ENCODE measurements around the gene MICAL3. TPM values are rescaled to one million over a fixed set of nuclear protein-coding genes. Genes with fewer than 3 reads are reported as not detected.

Gene MICAL3
- total RNA-seq, 1 experiment from 2014 or later: 23.7 TPM

GRCh38 chr22:17945888-17946648 lies 78.3 kb downstream of the MICAL3 start:
- CTCF ChIA-PET: no interaction called here
- Histone ChIP-seq H3K27ac (ENCODE audit: low read length) (no peak overlapping the region), H4K20me1 (ENCODE audit: low read length) (peaks cover 13% of the 10 kb centered on the region; the same call in 1 of the 2 replicates)

GRCh38 chr22:17945156-17945887 lies 79.0 kb downstream of the MICAL3 start:
- TF ChIP-seq, protein P1, sequence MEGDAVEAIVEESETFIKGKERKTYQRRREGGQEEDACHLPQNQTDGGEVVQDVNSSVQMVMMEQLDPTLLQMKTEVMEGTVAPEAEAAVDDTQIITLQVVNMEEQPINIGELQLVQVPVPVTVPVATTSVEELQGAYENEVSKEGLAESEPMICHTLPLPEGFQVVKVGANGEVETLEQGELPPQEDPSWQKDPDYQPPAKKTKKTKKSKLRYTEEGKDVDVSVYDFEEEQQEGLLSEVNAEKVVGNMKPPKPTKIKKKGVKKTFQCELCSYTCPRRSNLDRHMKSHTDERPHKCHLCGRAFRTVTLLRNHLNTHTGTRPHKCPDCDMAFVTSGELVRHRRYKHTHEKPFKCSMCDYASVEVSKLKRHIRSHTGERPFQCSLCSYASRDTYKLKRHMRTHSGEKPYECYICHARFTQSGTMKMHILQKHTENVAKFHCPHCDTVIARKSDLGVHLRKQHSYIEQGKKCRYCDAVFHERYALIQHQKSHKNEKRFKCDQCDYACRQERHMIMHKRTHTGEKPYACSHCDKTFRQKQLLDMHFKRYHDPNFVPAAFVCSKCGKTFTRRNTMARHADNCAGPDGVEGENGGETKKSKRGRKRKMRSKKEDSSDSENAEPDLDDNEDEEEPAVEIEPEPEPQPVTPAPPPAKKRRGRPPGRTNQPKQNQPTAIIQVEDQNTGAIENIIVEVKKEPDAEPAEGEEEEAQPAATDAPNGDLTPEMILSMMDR (conservative IDR thresholded peaks at IDR 0.05; ENCODE audit: low read depth, low read length): no peak
- no peak for TF ChIP-seq EZH2 (IDR thresholded peaks at IDR 0.05; ENCODE audit: low read length, unreplicated experiment)
- no peak for TF ChIP-seq EZH2phosphoT487 (IDR thresholded peaks at IDR 0.05; ENCODE audit: borderline replicate concordance, low read length)
- BruUV-seq (replicated peaks): no TSS peak
- ATAC-seq (no peak), DNase-seq (no peak)
- Histone ChIP-seq H2AFZ (ENCODE audit: low read length) (no peak overlapping the region), H3K9me3 (ENCODE audit: low read length) (no peaks in the 10 kb centered on the region), H4K20me1 (ENCODE audit: low read length) (peaks cover 13% of the 10 kb centered on the region; the same call in 1 of the 2 replicates), H3K27ac (ENCODE audit: low read length) (no peak overlapping the region), H3K4me2 (ENCODE audit: low read length) (no peak overlapping the region), H3K36me3 (ENCODE audit: low read depth, low read length) (no peaks in the 10 kb centered on the region), H3K4me1 (ENCODE audit: insufficient read depth, low read length) (peaks cover 22% of the 10 kb centered on the region), H3K4me3 (ENCODE audit: low read length) (no peak overlapping the region), H3F3A (ENCODE audit: low read length, unreplicated experiment) (no peaks in the 10 kb centered on the region), H3K9ac (ENCODE audit: low read length) (no peak overlapping the region), H3K27me3 (ENCODE audit: low read length) (no peaks in the 10 kb centered on the region), H3K79me2 (ENCODE audit: low read length) (peaks cover 98% of the 10 kb centered on the region), H3K9me2 (replicated peaks; ENCODE audit: low read length) (no peaks in the 10 kb centered on the region)
- POLR2A ChIA-PET (ENCODE audit: unreplicated experiment): no interaction called here
- intact Hi-C loops (cut with micrococcal nuclease): no loop called here
- CTCF ChIA-PET: no interaction called here

More at GRCh38 chr22:17945888-17946648, 78.3 kb downstream of the MICAL3 start:
- H3K27me3 ChIP-seq (ENCODE audit: low read length): no peaks in the 10 kb centered on the region
- POLR2A ChIA-PET (ENCODE audit: unreplicated experiment): no interaction called here
- no peak for ATAC-seq
- intact Hi-C loops (cut with micrococcal nuclease): no loop called here
- no peaks in the 10 kb centered on the region for H3K36me3 ChIP-seq (ENCODE audit: low read depth, low read length)
- no peaks in the 10 kb centered on the region for H3F3A ChIP-seq (ENCODE audit: low read length, unreplicated experiment)
- H2AFZ ChIP-seq (ENCODE audit: low read length): no peak overlapping the region
- TF ChIP-seq EZH2phosphoT487 (IDR thresholded peaks at IDR 0.05; ENCODE audit: borderline replicate concordance, low read length): no peak
- no peak for TF ChIP-seq EZH2 (IDR thresholded peaks at IDR 0.05; ENCODE audit: low read length, unreplicated experiment)
- TF ChIP-seq, protein P1 (conservative IDR thresholded peaks at IDR 0.05; ENCODE audit: low read depth, low read length): no peak
- H3K4me2 ChIP-seq (ENCODE audit: low read length): no peak overlapping the region
- peaks cover 97% of the 10 kb centered on the region for H3K79me2 ChIP-seq (ENCODE audit: low read length)
- H3K9ac ChIP-seq (ENCODE audit: low read length): no peak overlapping the region
- H3K9me3 ChIP-seq (ENCODE audit: low read length): no peaks in the 10 kb centered on the region
- DNase-seq: no peak
- no TSS peak for BruUV-seq (replicated peaks)
- H3K4me1 ChIP-seq (ENCODE audit: insufficient read depth, low read length): peaks cover 30% of the 10 kb centered on the region
- no peak overlapping the region for H3K4me3 ChIP-seq (ENCODE audit: low read length)
- no peaks in the 10 kb centered on the region for H3K9me2 ChIP-seq (replicated peaks; ENCODE audit: low read length)

- no peak overlapping the region for H2AFZ ChIP-seq (ENCODE audit: low read length)
- H3K36me3 ChIP-seq (ENCODE audit: low read depth, low read length): no peaks in the 10 kb centered on the region
- CTCF ChIA-PET: no interaction called here
- TF ChIP-seq, protein P1 (conservative IDR thresholded peaks at IDR 0.05; ENCODE audit: low read depth, low read length): no peak
- TF ChIP-seq EZH2phosphoT487 (IDR thresholded peaks at IDR 0.05; ENCODE audit: borderline replicate concordance, low read length) (no peak), EZH2 (IDR thresholded peaks at IDR 0.05; ENCODE audit: low read length, unreplicated experiment) (no peak)
- no peak overlapping the region for H3K9ac ChIP-seq (ENCODE audit: low read length)
- H3F3A ChIP-seq (ENCODE audit: low read length, unreplicated experiment): no peaks in the 10 kb centered on the region
- DNase-seq (no peak), ATAC-seq (no peak)
- POLR2A ChIA-PET (ENCODE audit: unreplicated experiment): no interaction called here
- H3K79me2 ChIP-seq (ENCODE audit: low read length): peaks cover 98% of the 10 kb centered on the region
- H3K27me3 ChIP-seq (ENCODE audit: low read length): no peaks in the 10 kb centered on the region
- no peak overlapping the region for H3K4me2 ChIP-seq (ENCODE audit: low read length)
- H3K4me3 ChIP-seq (ENCODE audit: low read length): no peak overlapping the region
- no peaks in the 10 kb centered on the region for H3K9me2 ChIP-seq (replicated peaks; ENCODE audit: low read length)
- no peak overlapping the region for H3K27ac ChIP-seq (ENCODE audit: low read length)
- intact Hi-C loops (cut with micrococcal nuclease): no loop called here
- H4K20me1 ChIP-seq (ENCODE audit: low read length): peaks cover 20% of the 10 kb centered on the region; the same call in 1 of the 2 replicates
- BruUV-seq (replicated peaks): no TSS peak
- no peaks in the 10 kb centered on the region for H3K9me3 ChIP-seq (ENCODE audit: low read length)
- H3K4me1 ChIP-seq (ENCODE audit: insufficient read depth, low read length): peaks cover 12% of the 10 kb centered on the region
Measured at GRCh38 chr22:17944256-17944655, 80.1 kb downstream of the MICAL3 start.
